ENCODE results near the gene CCDC91.

GRCh38 chr12:28308891-28309290, 118.6 kb downstream of the CCDC91 start:
- TF ChIP-seq E2F4 (CRISPR knock-in tag; IDR thresholded peaks at IDR 0.05; ENCODE audit: low read depth), result no peak
- no peak for TF ChIP-seq CTCF (IDR thresholded peaks at IDR 0.05 in 2 of 3, conservative IDR thresholded peaks at IDR 0.05 in 1 of 3; ENCODE audit: insufficient read depth in 2 of 3, low read depth in 1 of 3, low read length in 3 of 3)
- no peak for TF ChIP-seq ZNF639 (CRISPR knock-in tag; conservative IDR thresholded peaks at IDR 0.05 in 1 of 2, IDR thresholded peaks at IDR 0.05 in 1 of 2)
- TF ChIP-seq U2AF1 (optimal IDR thresholded peaks at IDR 0.05; ENCODE audit: low read depth, low read length), result no peak
- TF ChIP-seq CUX1 (CRISPR knock-in tag; IDR thresholded peaks at IDR 0.05), result no peak
- TF ChIP-seq REST (IDR thresholded peaks at IDR 0.05; ENCODE audit: borderline replicate concordance), result no peak
- TF ChIP-seq REST (CRISPR knock-in tag; IDR thresholded peaks at IDR 0.05; ENCODE audit: low read depth), result no peak
- no peak for TF ChIP-seq HDAC6 (IDR thresholded peaks at IDR 0.05; ENCODE audit: low read depth, low read length)
- TF ChIP-seq FOS (IDR thresholded peaks at IDR 0.05; ENCODE audit: extremely low read depth, insufficient read length), result no peak
- no peak for TF ChIP-seq POLR2AphosphoS5 (IDR thresholded peaks at IDR 0.05; ENCODE audit: control insufficient read depth, insufficient read depth, low read depth, low read length)
- no peak for TF ChIP-seq ELK1 (CRISPR knock-in tag; IDR thresholded peaks at IDR 0.05)
- no peak for TF ChIP-seq SPI1 (IDR thresholded peaks at IDR 0.05; ENCODE audit: borderline replicate concordance, low read depth, low read length)
- no peak for TF ChIP-seq E2F3 (CRISPR knock-in tag; IDR thresholded peaks at IDR 0.05)
- TF ChIP-seq MYC (IDR thresholded peaks at IDR 0.05; ENCODE audit: low read depth, low read length), result no peak
- TF ChIP-seq MYC (CRISPR knock-in tag; IDR thresholded peaks at IDR 0.05; ENCODE audit: borderline replicate concordance, low read depth), result no peak
- no peak for TF ChIP-seq ZNF780A (CRISPR knock-in tag; IDR thresholded peaks at IDR 0.05)
